K562 (cell line): ENCODE measurements around the gene TTC8. TPM values are rescaled to one million over a fixed set of nuclear protein-coding genes. Genes with fewer than 3 reads are reported as not detected.

ENCODE experiments used
- ATAC-seq: fragments of 200-7000 bp; cut with Tn5 transposase; 3 replicates; pipeline ENCODE4 v1.9.1; 2020; ENCODE audit warnings: moderate library complexity
- BruUV-seq: library from RNA; stranded (reverse); fragments of 400-500 nt; replicated peaks from 2 replicates; lab custom pipeline; 2021; lab: Mats Ljungman, UMichigan
- CTCF ChIA-PET: fragments of 300-600 bp; formaldehyde crosslinking; extraction: SDS; loops from one replicate; lab custom pipeline; 2021; ENCODE audit warnings: low intra/inter-chr PET ratio; lab: Yijun Ruan, JAX
- POLR2A ChIA-PET: fragments of 300-600, 350-650 bp; sonication (Branson Sonifier 250); formaldehyde crosslinking; extraction: SDS; loops from one replicate; lab custom pipeline; 2021; ENCODE audit warnings: antibody characterized with exemption, inconsistent platforms; lab: Yijun Ruan, JAX
- DNase-seq, 4 experiments: peaks; one replicate each; pipeline versions ENCODE4 v3.0.0 to v3.0.0-alpha.2; 2011 to 2018; ENCODE audit warnings: low spot score in 3 of 4, mixed read lengths in 3 of 4; ENCODE audit errors: extremely low read depth in 1 of 4
- FAIRE-seq: peaks from 2 replicates; lab custom pipeline; 2011; peaks lifted over from hg19 to GRCh38; lab: Jason Lieb, UNC
- H2AFZ ChIP-seq: 2 replicates; pipeline ENCODE4 v1.6.0; 2011; ENCODE audit warnings: low read depth, low read length, control low read depth, inconsistent platforms
- H3K27ac ChIP-seq: fragments of 200-600 bp; 3 replicates; pipeline ENCODE4 v1.8.0; 2011; ENCODE audit warnings: low read depth, mild to moderate bottlenecking, control low read depth, inconsistent platforms, low read length, moderate library complexity, mixed read lengths; ENCODE audit errors: extremely low read depth
- H3K27me3 ChIP-seq, 2 experiments: fragments of 300-600 bp in 1 of 2; 2 replicates in 1 of 2; 3 replicates in 1 of 2; pipeline versions ENCODE4 v1.6.0 to v1.8.0; 2011; ENCODE audit warnings: inconsistent platforms in 2 of 2, low read length in 2 of 2, mild to moderate bottlenecking in 1 of 2, mixed read lengths in 1 of 2, moderate library complexity in 1 of 2; ENCODE audit not compliant: control insufficient read depth in 2 of 2, insufficient read depth in 2 of 2
- H3K36me3 ChIP-seq: fragments of 300-600 bp; 3 replicates; pipeline ENCODE4 v1.8.0; 2011; ENCODE audit warnings: mild to moderate bottlenecking, low read length, inconsistent platforms; ENCODE audit not compliant: control insufficient read depth, insufficient read depth
- H3K4me1 ChIP-seq, 2 experiments: fragments of 200-600 bp in 1 of 2; replicated peaks in 1 of 2; 2 replicates in 1 of 2; 3 replicates in 1 of 2; pipeline versions ENCODE4 v1.5.1 to v1.8.0; 2011; ENCODE audit warnings: inconsistent platforms in 2 of 2, low read length in 2 of 2, mild to moderate bottlenecking in 1 of 2, mixed read lengths in 1 of 2, moderate library complexity in 1 of 2; ENCODE audit not compliant: control insufficient read depth in 2 of 2, insufficient read depth in 2 of 2
- H3K4me2 ChIP-seq: 2 replicates; pipeline ENCODE4 v1.6.1; 2011; ENCODE audit warnings: low read length, control low read depth, inconsistent platforms, mixed read lengths; ENCODE audit not compliant: insufficient read depth
- H3K4me3 ChIP-seq: fragments of 200-600 bp; sonication (generic), shearing (Covaris generic); 2 replicates; pipeline ENCODE4 v1.5.1; 2016; ENCODE audit warnings: control low read depth, inconsistent platforms
- H3K79me2 ChIP-seq: fragments of 200-600 bp; 3 replicates; pipeline ENCODE4 v1.8.0; 2011; ENCODE audit warnings: low read length, inconsistent platforms; ENCODE audit not compliant: control insufficient read depth, insufficient read depth
- H3K9ac ChIP-seq, 2 experiments: 2 replicates each; pipeline versions ENCODE4 v1.6.0 to v1.6.1; 2011; ENCODE audit warnings: low read depth in 2 of 2, low read length in 2 of 2, control low read depth in 1 of 2, inconsistent platforms in 1 of 2, mild to moderate bottlenecking in 1 of 2, mixed read lengths in 1 of 2; ENCODE audit not compliant: insufficient read depth in 1 of 2
- H3K9me1 ChIP-seq: one replicate; pipeline ENCODE4 v1.6.0; 2011; ENCODE audit warnings: inconsistent platforms, mild to moderate bottlenecking, low read length, moderate library complexity; ENCODE audit not compliant: control insufficient read depth, insufficient read depth
- H3K9me3 ChIP-seq: replicated peaks from 2 replicates; pipeline ENCODE4 v1.5.1; 2011; ENCODE audit warnings: low read depth, low read length, inconsistent platforms; ENCODE audit not compliant: control insufficient read depth, insufficient read depth
- H4K20me1 ChIP-seq: replicated peaks from 2 replicates; pipeline ENCODE4 v1.6.1; 2011; ENCODE audit warnings: low read length, inconsistent platforms, mixed read lengths; ENCODE audit not compliant: control insufficient read depth, insufficient read depth
- CREB1 ChIP-seq, 2 experiments: sonication (generic) in 1 of 2; formaldehyde crosslinking in 1 of 2; IDR thresholded peaks; 2 replicates each; pipeline versions ENCODE4 v1.6.1 to v1.8.0; 2012 to 2022; ENCODE audit warnings: inconsistent platforms in 1 of 2, mild to moderate bottlenecking in 1 of 2, missing genetic modification reagents in 1 of 2, moderate library complexity in 1 of 2
- ETS2 ChIP-seq: IDR thresholded peaks from 2 replicates; pipeline ENCODE4 v1.6.1; 2016; ENCODE audit warnings: borderline replicate concordance, missing genetic modification characterization, mild to moderate bottlenecking, moderate library complexity, missing compliant biosample characterization; ENCODE audit not compliant: poor library complexity, severe bottlenecking
- GMEB1 ChIP-seq: fragments of 250-450 bp; sonication (Bioruptor Pico); IDR thresholded peaks from 2 replicates; pipeline ENCODE4 v1.4.0; 2020; ENCODE audit warnings: mild to moderate bottlenecking
- ZNF165 ChIP-seq: fragments of 250-450 bp; sonication (Bioruptor Pico); IDR thresholded peaks from 2 replicates; pipeline ENCODE4 v1.4.0; 2020; ENCODE audit warnings: borderline replicate concordance
- ZNF407 ChIP-seq: fragments of 450-650 bp; IDR thresholded peaks from 2 replicates; pipeline ENCODE4 v1.6.1; 2016; ENCODE audit warnings: low read depth
- in situ Hi-C: fragments of 300-500 bp; cut with MboI; formaldehyde crosslinking; loops from 4 replicates; pipeline ENCODE4 v1.15.0; 2018; ENCODE audit warnings: inconsistent platforms, mixed read lengths
- intact Hi-C: fragments of 100-400 bp; cut with micrococcal nuclease; formaldehyde crosslinking; loops from 2 replicates; pipeline ENCODE4 v1.14.2; 2022
- polyA plus RNA-seq, 8 experiments: library from polyadenylated mRNA; depleted of rRNA in 4 of 8; stranded (reverse) in 5 of 8; unstranded in 3 of 8; fragments of >200 nt; fragmentation: Nextera tagmentation in 2 of 8; fragmentation: Illumina TruSeq in 1 of 8; extraction: Ambion mirVana in 2 of 8; extraction: Trizol in 1 of 8; gene quantifications; 2 replicates each; pipeline versions ENCODE4 v1.2.1 to v1.2.3, GENCODE V29; 2011 to 2014; ENCODE audit warnings: inconsistent platforms in 1 of 8, missing spikeins in 1 of 8
- total RNA-seq, 7 experiments: library from RNA; depleted of rRNA in 6 of 7; stranded (reverse); fragments of >200 nt in 6 of 7; fragmentation: Illumina TruSeq in 2 of 7; extraction: Trizol in 2 of 7; gene quantifications; 2 replicates each; pipeline versions ENCODE4 v1.2.1 to v1.2.3, GENCODE V29; 2011 to 2021; ENCODE audit warnings: low replicate concordance in 1 of 7

Gene TTC8
- total and polyA plus RNA-seq, 9 of the 15 experiments (the other 6 are each of a cell fraction or from before 2014, with no cell fraction given): 7.3 to 22.7 (median 9.6) TPM

- no peaks in the 10 kb centered on the region for H4K20me1 ChIP-seq
- no peak overlapping the region for H3K27ac ChIP-seq
- in situ Hi-C loops (no loop called here), intact Hi-C loops (no loop called here)
- 0 out of 5 replicates have a peak, but pooled peaks cover 0 to 2% of the 10 kb centered on the region in 2 experiments for H3K4me1 ChIP-seq
- BruUV-seq: no TSS peak
- POLR2A ChIA-PET: interaction anchor here (0.7 kb wide), 1 partner anchor 11 kb away, joined by 4 read pairs; no protein-coding TSS in a partner anchor
- H3K36me3 ChIP-seq: no peaks in the 10 kb centered on the region
- FAIRE-seq (no peak), ATAC-seq (no peak), DNase-seq (no peak)
- TF ChIP-seq ETS2 (tag) (no peak), ZNF165 (no peak), CREB1 (IDR thresholded peaks at IDR 0.05) (no peak), CREB1 (CRISPR knock-in tag; IDR thresholded peaks at IDR 0.05) (no peak), GMEB1 (CRISPR knock-in tag) (no peak), ZNF407 (no peak)
- H3K79me2 ChIP-seq: no peaks in the 10 kb centered on the region
- no peak overlapping the region for H3K9ac ChIP-seq
- H2AFZ ChIP-seq: no peak overlapping the region
- no peaks in the 10 kb centered on the region for H3K27me3 ChIP-seq
- no peak overlapping the region for H3K4me2 ChIP-seq
- no peaks in the 10 kb centered on the region for H3K9me1 ChIP-seq
- no peak overlapping the region for H3K4me3 ChIP-seq
- H3K9me3 ChIP-seq: no peaks in the 10 kb centered on the region
- CTCF ChIA-PET: no interaction called here
Observed at GRCh38 chr14:88835661-88836060, 11.2 kb downstream of the TTC8 start.
